ENCODE results near the gene CKAP5. TPM values are rescaled to one million over a fixed set of nuclear protein-coding genes. Genes with fewer than 3 reads are reported as not detected.
A peak's percentile ranks its signal among the peaks of the same experiment; 100 is the strongest.
"Not testable (repeated sequence)": the region's sequence is repeated elsewhere in the genome, so short reads cannot be mapped to it uniquely, and the experiment has no call there.

The CKAP5 gene
- total RNA-seq, 2 donors from 2014 or later = 104 to 140 TPM

DNA sequence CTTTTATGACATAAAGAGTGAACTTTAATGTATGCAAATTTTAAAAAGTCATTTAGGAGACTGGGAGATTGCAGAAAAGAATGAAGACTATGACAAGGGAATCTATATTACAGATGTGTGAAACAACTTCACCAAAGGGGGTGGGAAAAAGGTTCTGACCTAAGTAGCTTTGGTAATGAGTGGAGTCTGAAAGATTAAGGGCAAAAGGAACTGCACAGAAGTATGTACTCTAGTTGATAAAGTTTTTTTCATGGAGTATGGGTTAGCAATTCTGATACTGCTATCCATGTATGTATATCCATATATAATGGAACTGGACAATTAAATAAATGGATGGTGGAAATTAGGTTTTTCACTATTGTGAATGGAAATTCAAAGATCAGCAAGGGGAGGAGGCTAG is 9.2 kb downstream of the CKAP5 start:
- Mint-ChIP-seq H3K36me3 (ENCODE audit: low read depth) (peaks cover 9% of the 10 kb centered on the region), H3K9me3 (no peaks in the 10 kb centered on the region), H3K4me3 (no peak overlapping the region), H3K27me3 (no peaks in the 10 kb centered on the region), H3K4me1 (peaks cover 18% of the 10 kb centered on the region), H3K27ac (no peak overlapping the region)
- ATAC-seq (replicated peaks) = no peak

DNA sequence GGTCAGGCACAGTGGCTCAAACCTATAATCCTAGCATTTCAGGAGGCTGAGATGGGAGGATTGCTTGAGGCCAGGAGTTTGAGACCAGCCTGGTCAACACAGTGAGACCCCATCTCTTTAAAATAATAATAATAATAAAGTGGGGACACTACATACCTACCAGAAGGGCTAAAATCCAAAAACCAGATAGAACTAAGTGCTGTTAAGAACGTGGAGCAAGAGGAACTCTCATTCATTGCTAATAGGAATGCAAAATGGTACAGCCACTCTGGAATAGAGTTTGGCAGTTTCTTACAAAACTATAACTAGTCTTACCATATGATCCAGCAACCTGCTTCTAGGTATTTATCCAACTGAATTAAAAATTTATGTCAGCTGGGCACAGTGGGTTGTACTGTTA is 9.6 kb downstream of the CKAP5 start:
- Mint-ChIP-seq H3K27me3 (no peaks in the 10 kb centered on the region), H3K9me3 (no peaks in the 10 kb centered on the region), H3K27ac (no peak overlapping the region), H3K36me3 (ENCODE audit: low read depth) (peaks cover 7% of the 10 kb centered on the region), H3K4me3 (no peak overlapping the region), H3K4me1 (peaks cover 20% of the 10 kb centered on the region)
- no peak for ATAC-seq (replicated peaks)

DNA sequence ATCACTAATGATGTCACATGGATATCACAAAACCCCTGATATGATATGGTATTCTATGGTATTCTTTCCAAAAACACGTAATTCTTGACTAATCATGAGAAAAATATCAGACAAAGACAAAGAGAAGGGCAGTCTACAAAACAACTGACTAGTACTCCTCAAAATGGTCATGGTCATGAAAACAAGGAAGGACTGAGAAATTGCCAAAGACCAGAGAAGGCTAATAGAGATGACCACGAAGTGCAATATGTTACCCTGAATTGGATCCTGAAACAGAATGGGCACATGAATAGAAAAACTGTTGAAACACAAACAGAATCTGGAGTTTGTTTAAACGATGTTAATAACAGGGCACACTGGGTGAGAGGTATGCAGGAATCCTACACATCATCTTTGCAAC is 10.2 kb downstream of the CKAP5 start:
- no peak for ATAC-seq (replicated peaks)
- H3K4me1 Mint-ChIP-seq = peaks cover 23% of the 10 kb centered on the region

DNA sequence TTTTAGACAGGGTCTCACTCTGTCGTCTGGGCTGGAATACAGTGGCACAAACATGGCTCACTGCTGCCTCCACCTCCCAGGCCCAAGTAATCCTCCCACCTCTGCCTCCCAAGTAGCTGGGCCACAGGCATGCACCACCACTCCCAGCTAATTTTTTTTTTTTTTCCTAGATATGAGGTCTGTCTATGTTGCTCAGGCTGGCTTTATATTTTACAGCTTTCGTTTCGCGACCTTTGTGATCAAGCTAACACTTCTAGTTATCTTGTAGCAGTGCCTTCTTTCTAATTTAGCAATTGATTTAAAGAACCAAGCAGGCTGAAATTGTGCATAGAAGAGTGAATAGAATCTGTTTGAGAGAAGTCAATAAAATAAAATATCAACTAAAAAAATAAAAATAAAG is 11.3 kb downstream of the CKAP5 start:
- H3K4me1 Mint-ChIP-seq = peaks cover 25% of the 10 kb centered on the region
- no peak for ATAC-seq (replicated peaks)

More for the DNA sequence above, 10.2 kb downstream of the CKAP5 start:
- Mint-ChIP-seq H3K27me3 (no peaks in the 10 kb centered on the region), H3K27ac (no peak overlapping the region), H3K4me3 (no peak overlapping the region), H3K36me3 (ENCODE audit: low read depth) (peaks cover 2% of the 10 kb centered on the region), H3K9me3 (no peaks in the 10 kb centered on the region)

DNA sequence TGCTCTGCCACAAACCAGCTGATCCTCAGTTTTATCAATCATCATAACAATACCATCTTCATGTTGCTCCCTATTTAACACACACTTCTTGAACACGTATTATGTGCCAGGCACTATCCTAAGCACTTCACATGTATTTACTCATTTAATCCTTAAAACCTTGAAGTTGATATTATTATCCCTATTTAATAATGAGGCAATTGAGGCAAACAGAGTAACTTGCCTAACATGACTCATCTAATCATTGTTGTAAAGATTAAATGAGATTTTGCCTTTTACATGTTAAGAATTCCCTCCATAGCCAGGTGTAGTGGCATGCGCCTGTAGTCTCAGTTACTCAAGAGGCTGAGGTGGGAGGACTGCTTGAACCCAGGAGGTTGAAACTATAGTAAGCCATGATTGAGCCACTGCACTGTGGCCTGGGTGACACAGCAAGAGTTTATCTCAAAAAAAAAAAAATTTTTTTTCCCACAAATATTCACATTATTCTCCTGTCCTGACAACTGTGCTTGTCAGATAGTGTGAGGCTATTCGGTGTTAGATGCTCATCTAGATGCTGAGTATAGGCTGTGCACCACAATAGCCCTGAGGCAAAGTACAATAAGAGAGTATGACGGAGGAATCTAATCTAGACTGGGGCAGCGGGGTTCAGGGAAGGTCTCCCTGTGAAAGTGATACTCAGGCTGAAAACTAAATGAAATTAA is 13.4 kb downstream of the CKAP5 start:
- H3K9me3 Mint-ChIP-seq = no peaks in the 10 kb centered on the region
- peak overlapping the region; percentile 23 for H3K27ac Mint-ChIP-seq
- H3K4me3 Mint-ChIP-seq = no peak overlapping the region
- ATAC-seq (replicated peaks) = no peak
- no peaks in the 10 kb centered on the region for H3K36me3 Mint-ChIP-seq (ENCODE audit: low read depth)
- H3K27me3 Mint-ChIP-seq = no peaks in the 10 kb centered on the region
- H3K4me1 Mint-ChIP-seq = peaks cover 25% of the 10 kb centered on the region

More for the DNA sequence above, 11.3 kb downstream of the CKAP5 start:
- no peaks in the 10 kb centered on the region for H3K36me3 Mint-ChIP-seq (ENCODE audit: low read depth)
- no peaks in the 10 kb centered on the region for H3K9me3 Mint-ChIP-seq
- no peak overlapping the region for H3K4me3 Mint-ChIP-seq
- no peak overlapping the region for H3K27ac Mint-ChIP-seq
- no peaks in the 10 kb centered on the region for H3K27me3 Mint-ChIP-seq

DNA sequence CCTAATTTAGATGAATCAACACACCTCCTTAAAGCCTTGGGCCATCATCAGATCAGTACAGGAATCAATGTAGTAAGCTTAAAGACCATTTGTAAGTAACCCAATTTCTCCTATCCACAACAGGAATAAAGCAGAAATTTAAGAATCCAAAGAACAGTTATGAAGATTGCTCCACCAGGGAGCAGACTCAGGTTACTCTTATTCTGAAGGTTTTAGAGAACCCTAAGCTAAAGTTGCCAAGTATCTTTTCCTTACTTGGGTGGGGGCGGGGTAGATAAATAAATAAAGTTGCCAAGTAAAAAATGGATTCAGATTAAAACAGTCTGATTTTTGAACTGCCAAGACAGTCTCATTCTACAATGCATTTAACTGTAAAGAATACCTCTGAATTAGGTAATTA is 18.1 kb downstream of the CKAP5 start:
- Mint-ChIP-seq H3K9me3 (no peaks in the 10 kb centered on the region), H3K36me3 (ENCODE audit: low read depth) (no peaks in the 10 kb centered on the region), H3K27me3 (no peaks in the 10 kb centered on the region), H3K4me3 (peak overlapping the region; percentile 66), H3K4me1 (peaks cover 31% of the 10 kb centered on the region), H3K27ac (peak overlapping the region; percentile 58)
- ATAC-seq (replicated peaks) = no peak

DNA sequence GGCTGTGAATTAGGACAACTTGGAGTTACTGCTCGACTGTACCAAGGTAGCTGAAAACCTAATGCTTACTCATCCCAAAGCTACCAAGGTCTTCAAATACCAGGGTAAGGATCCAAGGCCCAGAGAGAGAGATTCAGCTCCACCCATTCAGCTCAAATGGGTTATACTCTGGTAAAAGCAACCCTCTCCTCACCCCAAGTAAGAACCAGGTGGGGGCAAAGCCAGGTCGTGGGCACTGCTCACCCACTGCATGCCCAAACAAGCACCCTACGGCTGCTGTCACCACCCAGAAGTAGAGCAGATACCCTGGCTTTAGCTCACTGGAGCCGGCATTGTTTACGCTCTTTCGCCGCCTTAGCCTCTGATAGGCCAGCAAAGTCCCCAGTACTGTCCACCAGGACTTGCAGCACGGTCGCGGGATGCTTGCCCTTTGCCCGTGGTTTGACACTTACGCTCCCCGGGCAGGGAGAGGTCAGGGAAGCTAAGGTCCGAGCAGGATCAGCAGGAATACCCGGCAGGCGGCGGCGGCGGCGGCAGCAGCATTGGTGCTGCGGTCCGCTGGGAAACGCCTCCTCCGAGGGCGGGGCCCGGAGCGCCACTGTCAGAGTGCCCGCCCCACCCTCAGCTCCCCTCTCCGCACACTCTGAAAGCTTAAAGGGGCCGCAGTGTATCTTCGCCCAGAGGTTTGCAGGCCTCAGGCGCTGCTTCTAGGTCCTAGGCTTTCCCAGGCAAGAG is 19.6 kb downstream of the CKAP5 start:
- Mint-ChIP-seq H3K4me1 (peaks cover 27% of the 10 kb centered on the region), H3K9me3 (no peaks in the 10 kb centered on the region), H3K4me3 (peak overlapping the region; percentile 66), H3K36me3 (ENCODE audit: low read depth) (no peaks in the 10 kb centered on the region), H3K27me3 (no peaks in the 10 kb centered on the region), H3K27ac (peak overlapping the region; percentile 58)
- ATAC-seq (replicated peaks) = peak; percentile 99

DNA sequence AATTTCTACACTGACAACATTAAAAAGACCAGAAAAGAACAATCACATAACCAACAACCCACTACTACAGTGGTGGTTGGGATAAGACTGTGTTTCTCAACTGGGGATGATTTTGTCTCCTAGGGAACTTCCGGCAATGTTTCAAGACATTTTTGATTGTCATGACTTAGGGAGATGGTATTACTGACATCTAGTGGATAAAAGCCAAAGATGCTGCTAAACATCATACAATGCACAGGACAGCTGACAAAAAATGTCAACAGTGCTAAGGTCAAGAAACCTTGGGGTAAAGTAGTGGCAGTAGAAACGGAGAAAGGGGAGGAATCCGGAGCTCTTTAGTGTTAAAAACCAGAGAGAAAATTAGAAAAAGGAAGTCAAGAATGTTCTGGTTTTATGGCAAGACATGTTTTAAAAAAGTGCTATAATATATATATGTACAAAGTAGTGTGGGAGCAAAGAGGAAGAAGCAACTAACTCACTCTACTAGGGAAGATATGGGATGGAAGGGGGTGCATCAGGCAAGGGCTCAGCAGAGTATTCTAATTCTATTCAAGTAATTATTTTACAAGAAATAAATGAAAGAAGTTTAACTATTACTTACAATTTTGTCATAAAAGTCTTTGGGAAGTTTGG is 37.2 kb downstream of the CKAP5 start:
- no peak overlapping the region for H3K27ac Mint-ChIP-seq
- H3K9me3 Mint-ChIP-seq = no peaks in the 10 kb centered on the region
- no peak overlapping the region for H3K4me3 Mint-ChIP-seq
- ATAC-seq (replicated peaks) = no peak
- H3K4me1 Mint-ChIP-seq = no peaks in the 10 kb centered on the region
- H3K27me3 Mint-ChIP-seq = no peaks in the 10 kb centered on the region
- peaks cover 80% of the 10 kb centered on the region for H3K36me3 Mint-ChIP-seq (ENCODE audit: low read depth)

DNA sequence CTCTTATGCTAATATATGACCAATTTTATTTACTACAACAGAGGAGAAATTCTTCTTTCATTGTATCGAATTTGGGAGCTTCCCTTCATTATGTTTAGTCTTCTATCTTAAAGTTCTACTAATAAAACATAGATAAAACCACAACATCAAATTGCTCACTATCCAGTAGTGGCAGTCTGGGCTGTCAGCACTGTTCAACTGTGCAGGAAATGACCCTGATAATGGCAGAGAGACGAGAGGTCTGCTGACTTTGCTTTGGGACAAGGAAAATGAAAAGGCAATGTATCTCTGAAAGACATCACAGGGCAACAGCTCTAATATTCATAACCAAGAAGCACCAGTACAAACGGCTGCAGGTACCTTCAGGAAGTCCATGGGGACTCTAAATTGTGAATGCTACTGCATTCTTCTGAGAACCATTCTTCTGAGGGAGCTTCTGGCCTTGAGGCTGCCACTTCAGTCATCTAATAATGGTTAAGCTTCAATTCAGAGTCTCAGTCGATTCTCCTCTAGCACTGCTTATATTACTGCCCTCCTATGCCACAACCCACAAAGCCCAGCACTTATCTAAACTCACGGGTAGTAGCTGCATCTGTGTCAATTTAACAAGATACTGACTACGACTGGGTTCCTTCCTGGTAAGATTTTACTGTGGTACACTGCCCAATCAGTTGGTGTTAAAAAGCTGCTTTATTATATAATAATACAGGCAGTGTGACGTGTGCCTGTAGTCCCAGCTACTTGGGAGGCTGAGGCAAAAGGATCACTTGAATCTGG is 44.2 kb downstream of the CKAP5 start:
- H3K9me3 Mint-ChIP-seq = no peaks in the 10 kb centered on the region
- no peak overlapping the region for H3K4me3 Mint-ChIP-seq
- no peak overlapping the region for H3K27ac Mint-ChIP-seq
- no peaks in the 10 kb centered on the region for H3K4me1 Mint-ChIP-seq
- peaks cover 83% of the 10 kb centered on the region for H3K36me3 Mint-ChIP-seq (ENCODE audit: low read depth)
- ATAC-seq (replicated peaks) = no peak
- no peaks in the 10 kb centered on the region for H3K27me3 Mint-ChIP-seq

DNA sequence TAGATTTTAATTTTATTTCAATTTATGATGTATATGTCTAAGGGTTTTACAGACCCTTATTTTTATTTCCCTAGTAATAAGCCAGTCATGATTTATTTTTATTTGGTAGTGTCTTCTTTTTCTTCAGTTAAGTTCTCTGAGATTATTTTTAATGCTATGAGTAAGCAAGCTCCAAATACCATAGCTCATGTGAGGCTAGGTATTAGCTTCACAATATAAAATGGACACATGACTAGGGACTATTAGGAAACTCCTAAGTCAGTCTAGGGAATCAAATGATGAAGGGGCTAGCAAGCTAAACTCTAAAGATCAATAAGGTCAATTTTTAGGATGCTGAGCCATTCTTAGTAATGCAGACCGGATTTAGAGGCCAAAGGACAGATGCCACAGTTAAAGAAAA is 45.9 kb downstream of the CKAP5 start:
- H3K27me3 Mint-ChIP-seq = no peaks in the 10 kb centered on the region
- no peaks in the 10 kb centered on the region for H3K4me1 Mint-ChIP-seq
- ATAC-seq (replicated peaks) = no peak
- H3K4me3 Mint-ChIP-seq = no peak overlapping the region
- H3K9me3 Mint-ChIP-seq = no peaks in the 10 kb centered on the region
- no peak overlapping the region for H3K27ac Mint-ChIP-seq
- H3K36me3 Mint-ChIP-seq (ENCODE audit: low read depth) = peaks cover 82% of the 10 kb centered on the region

DNA sequence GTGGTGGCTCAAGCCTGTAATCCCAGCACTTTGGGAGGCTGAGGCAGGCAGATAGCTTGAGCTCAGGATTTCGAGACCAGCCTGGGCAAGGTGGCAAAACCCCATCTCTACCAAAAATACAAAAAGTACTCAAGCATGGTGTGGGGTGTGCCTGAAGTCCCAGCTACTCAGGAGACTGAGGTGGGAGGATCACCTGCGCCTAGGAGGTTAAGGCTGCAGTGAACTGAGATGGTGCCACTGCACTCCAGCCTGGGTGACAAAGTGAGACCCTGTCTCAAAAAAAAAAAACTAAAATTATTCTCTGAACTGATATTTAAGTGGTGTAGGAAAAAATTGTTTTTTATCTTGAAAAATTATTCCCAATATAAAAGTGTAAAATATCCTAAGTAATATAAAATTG is 46.4 kb downstream of the CKAP5 start:
- ATAC-seq (replicated peaks); H3K27ac Mint-ChIP-seq; H3K4me1 Mint-ChIP-seq; H3K4me3 Mint-ChIP-seq; H3K9me3 Mint-ChIP-seq; H3K27me3 Mint-ChIP-seq: not testable (repeated sequence)
- peaks cover 84% of the 10 kb centered on the region for H3K36me3 Mint-ChIP-seq (ENCODE audit: low read depth)

DNA sequence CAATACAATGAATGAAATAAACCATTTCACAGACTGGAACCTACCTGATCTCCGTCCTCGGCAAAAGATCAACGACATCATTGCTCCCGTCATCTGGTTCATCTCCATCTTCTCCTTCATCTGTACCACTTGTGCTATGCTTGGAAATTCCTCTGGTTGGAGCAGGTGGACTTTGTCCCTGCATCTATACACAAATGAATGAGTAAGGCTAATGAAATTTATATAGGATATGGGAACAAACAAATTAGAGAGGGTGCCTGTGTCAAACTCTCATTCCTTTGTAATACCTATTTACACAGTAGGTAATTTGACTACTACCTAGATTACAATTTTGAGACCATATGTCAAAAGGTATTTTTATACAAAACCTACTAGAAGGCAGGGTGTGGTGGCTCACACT is 67.7 kb downstream of the CKAP5 start:
- H3K4me3 Mint-ChIP-seq = no peak overlapping the region
- no peak overlapping the region for H3K27ac Mint-ChIP-seq
- ATAC-seq (replicated peaks) = no peak
- H3K9me3 Mint-ChIP-seq = no peaks in the 10 kb centered on the region
- no peaks in the 10 kb centered on the region for H3K4me1 Mint-ChIP-seq
- H3K27me3 Mint-ChIP-seq = no peaks in the 10 kb centered on the region
- H3K36me3 Mint-ChIP-seq (ENCODE audit: low read depth) = peaks cover 97% of the 10 kb centered on the region

DNA sequence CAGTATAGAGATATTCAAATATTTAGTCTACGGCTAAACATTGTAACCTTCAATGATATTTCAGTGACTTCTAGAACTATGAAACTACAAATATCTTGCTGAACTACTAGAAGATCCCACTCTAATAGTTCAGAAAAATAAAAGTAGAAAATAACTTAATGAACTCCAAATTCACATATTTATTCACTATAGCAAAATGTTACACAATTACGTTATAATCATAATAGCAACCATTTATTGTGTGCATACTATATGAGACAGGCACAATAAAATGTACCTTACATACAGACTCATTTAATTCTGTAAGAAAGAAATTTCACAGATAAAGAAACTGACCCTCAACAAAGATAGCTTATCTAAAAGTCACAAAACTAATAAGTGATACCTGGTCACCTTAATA is 69.2 kb downstream of the CKAP5 start:
- no peak overlapping the region for H3K27ac Mint-ChIP-seq
- H3K9me3 Mint-ChIP-seq = no peaks in the 10 kb centered on the region

DNA sequence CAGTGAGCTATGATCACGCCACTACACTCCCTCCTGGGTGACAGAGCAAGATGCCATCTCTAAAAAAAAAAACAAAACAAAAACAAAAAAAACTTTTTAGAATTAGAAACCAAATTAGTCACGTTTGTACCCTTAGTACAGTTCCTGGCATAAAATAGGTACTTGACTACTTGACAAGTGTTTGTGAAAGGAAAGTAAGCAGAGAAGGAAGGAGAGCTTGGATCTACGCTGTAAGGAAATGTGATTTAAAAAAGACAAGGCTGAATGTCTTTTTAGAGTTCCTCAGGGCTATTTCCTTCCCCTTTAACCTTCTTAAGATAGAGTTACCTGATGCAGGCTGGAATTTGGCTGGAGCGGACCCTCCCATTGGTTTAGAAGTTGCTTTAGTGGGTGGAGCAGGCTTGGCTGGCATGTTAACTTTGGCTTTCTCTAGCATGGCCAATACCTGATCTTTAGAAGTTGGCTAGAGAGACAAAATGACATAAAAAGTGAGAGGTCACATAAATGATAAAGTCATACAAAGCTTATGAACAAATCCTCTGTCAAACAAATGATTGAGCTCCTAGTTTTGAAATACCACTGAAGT is 76.4 kb downstream of the CKAP5 start:
- H3K4me3 Mint-ChIP-seq = no peak overlapping the region
- H3K9me3 Mint-ChIP-seq = no peaks in the 10 kb centered on the region
- no peaks in the 10 kb centered on the region for H3K4me1 Mint-ChIP-seq
- no peaks in the 10 kb centered on the region for H3K27me3 Mint-ChIP-seq
- no peak overlapping the region for H3K27ac Mint-ChIP-seq
- ATAC-seq (replicated peaks) = no peak
- peaks cover 98% of the 10 kb centered on the region for H3K36me3 Mint-ChIP-seq (ENCODE audit: low read depth)

More for the DNA sequence above, 69.2 kb downstream of the CKAP5 start:
- no peak overlapping the region for H3K4me3 Mint-ChIP-seq
- H3K27me3 Mint-ChIP-seq = no peaks in the 10 kb centered on the region
- H3K4me1 Mint-ChIP-seq = no peaks in the 10 kb centered on the region
- H3K36me3 Mint-ChIP-seq (ENCODE audit: low read depth) = peaks cover 97% of the 10 kb centered on the region
- ATAC-seq (replicated peaks) = no peak

Measured in activated T-helper 17 cell treated with anti-CD3 and anti-CD28 coated beads, Interleukin-2, amount 50 U/mL, for 72 hours (primary cell).